ENCODE measurements around the gene PACSIN2. TPM values are rescaled to one million over a fixed set of nuclear protein-coding genes. Genes with fewer than 3 reads are reported as not detected.
"Not testable (repeated sequence)": the region's sequence is repeated elsewhere in the genome, so short reads cannot be mapped to it uniquely, and the experiment has no call there.

PACSIN2 gene
- total RNA-seq, 4 donors from 2014 or later = 75.4 to 90.1 (median 87.9) TPM

DNA sequence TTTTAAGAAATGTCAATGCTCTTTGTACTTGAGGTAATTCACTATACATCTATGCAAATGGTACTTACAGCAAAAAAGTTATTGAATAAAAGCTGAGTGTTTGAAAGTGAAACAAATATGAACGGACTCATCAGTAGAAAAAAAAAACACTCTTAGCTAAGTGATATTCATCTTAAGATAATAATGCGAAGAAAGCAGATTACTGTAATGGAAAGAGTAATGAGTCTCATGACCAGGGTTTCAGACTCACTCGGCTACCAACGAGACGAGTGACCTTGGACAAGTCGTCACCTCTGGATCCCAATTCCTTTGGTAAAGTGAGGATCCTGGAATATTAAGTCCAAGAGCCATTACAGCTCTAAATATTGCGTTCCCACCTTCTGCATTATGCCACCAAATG is 57.0 kb downstream of the PACSIN2 start:
- peak overlapping the region in 2 of 3 donors; percentile 12 to 15 for H3K27ac ChIP-seq
- intact Hi-C loops (cut with DNase I) = no loop called here
- H3K36me3 ChIP-seq = no peaks in the 10 kb centered on the region
- H3K4me3 ChIP-seq (replicated peaks in 1 of 3) = no peak overlapping the region
- H3K4me1 ChIP-seq = peaks cover 40 to 52% of the 10 kb centered on the region in 2 donors
- DNase-seq = no peak
- no peaks in the 10 kb centered on the region for H3K27me3 ChIP-seq
- TF ChIP-seq POLR2A (IDR thresholded peaks at IDR 0.05) = no peak
- TF ChIP-seq, protein P1, sequence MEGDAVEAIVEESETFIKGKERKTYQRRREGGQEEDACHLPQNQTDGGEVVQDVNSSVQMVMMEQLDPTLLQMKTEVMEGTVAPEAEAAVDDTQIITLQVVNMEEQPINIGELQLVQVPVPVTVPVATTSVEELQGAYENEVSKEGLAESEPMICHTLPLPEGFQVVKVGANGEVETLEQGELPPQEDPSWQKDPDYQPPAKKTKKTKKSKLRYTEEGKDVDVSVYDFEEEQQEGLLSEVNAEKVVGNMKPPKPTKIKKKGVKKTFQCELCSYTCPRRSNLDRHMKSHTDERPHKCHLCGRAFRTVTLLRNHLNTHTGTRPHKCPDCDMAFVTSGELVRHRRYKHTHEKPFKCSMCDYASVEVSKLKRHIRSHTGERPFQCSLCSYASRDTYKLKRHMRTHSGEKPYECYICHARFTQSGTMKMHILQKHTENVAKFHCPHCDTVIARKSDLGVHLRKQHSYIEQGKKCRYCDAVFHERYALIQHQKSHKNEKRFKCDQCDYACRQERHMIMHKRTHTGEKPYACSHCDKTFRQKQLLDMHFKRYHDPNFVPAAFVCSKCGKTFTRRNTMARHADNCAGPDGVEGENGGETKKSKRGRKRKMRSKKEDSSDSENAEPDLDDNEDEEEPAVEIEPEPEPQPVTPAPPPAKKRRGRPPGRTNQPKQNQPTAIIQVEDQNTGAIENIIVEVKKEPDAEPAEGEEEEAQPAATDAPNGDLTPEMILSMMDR (IDR thresholded peaks at IDR 0.05) = no peak
- 75 to 86% methylated on average over 7 of the region's 7 CpGs for WGBS, 2 donors
- H3K9me3 ChIP-seq = no peaks in the 10 kb centered on the region

DNA sequence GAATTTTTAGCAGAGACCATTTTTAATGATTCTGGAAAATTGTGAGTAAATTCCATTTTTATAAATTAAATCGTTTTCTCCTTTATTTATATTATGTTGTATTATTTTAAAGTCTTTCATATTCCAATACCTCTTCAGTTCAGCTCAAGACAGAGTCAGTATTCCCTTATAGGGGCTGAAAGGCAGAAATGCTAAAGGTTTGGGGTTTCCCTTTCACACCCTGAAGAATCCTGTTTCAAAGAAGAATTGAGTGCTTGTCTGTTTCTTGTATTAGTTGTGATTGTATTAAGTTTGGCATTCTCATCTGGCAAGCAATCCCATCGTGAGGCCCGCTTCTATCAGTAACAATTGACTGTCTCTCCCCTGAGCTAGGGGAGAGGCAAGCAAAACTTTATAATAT is 57.4 kb downstream of the PACSIN2 start:
- peaks cover 36 to 48% of the 10 kb centered on the region in 2 donors for H3K4me1 ChIP-seq
- no peaks in the 10 kb centered on the region for H3K36me3 ChIP-seq
- TF ChIP-seq, protein P1 (IDR thresholded peaks at IDR 0.05) = no peak
- no peak for TF ChIP-seq POLR2A (IDR thresholded peaks at IDR 0.05)
- intact Hi-C loops (cut with DNase I) = no loop called here
- no peak overlapping the region for H3K4me3 ChIP-seq (replicated peaks in 1 of 3)
- H3K9me3 ChIP-seq = no peaks in the 10 kb centered on the region
- no peak for DNase-seq
- 79 to 85% methylated on average over 3 of the region's 3 CpGs for WGBS, 2 donors
- peak overlapping the region in 1 of 3 donors; percentile 15 for H3K27ac ChIP-seq
- H3K27me3 ChIP-seq = no peaks in the 10 kb centered on the region

DNA sequence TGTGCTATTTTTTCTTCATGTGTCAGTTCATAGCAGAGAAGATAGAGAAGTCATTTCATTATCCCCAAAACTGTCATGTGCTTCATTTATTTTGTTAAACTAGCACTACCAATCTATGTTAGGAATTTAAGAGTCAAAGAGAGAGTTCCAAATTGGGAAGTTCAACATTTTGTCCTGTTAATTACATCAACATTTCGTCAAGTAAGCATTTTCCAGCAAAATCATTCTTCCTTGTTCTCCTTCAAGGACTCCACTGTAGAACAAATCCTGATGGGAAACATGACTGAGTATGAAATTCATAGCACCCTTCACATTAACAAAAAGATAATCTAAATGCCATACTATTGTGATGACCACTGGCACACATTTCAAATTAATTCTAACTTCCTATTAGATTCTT is 59.1 kb downstream of the PACSIN2 start:
- WGBS, 2 donors = 93% methylated on average over 1 of the region's 1 CpG
- no peak overlapping the region for H3K4me3 ChIP-seq (replicated peaks in 1 of 3)
- no peaks in the 10 kb centered on the region for H3K9me3 ChIP-seq
- intact Hi-C loops (cut with DNase I) = no loop called here
- H3K27me3 ChIP-seq = no peaks in the 10 kb centered on the region
- peaks cover 24 to 44% of the 10 kb centered on the region in 2 donors for H3K4me1 ChIP-seq
- TF ChIP-seq POLR2A (IDR thresholded peaks at IDR 0.05) = no peak
- TF ChIP-seq, protein P1 (IDR thresholded peaks at IDR 0.05) = no peak
- H3K36me3 ChIP-seq = no peaks in the 10 kb centered on the region
- DNase-seq = no peak
- no peak overlapping the region for H3K27ac ChIP-seq

DNA sequence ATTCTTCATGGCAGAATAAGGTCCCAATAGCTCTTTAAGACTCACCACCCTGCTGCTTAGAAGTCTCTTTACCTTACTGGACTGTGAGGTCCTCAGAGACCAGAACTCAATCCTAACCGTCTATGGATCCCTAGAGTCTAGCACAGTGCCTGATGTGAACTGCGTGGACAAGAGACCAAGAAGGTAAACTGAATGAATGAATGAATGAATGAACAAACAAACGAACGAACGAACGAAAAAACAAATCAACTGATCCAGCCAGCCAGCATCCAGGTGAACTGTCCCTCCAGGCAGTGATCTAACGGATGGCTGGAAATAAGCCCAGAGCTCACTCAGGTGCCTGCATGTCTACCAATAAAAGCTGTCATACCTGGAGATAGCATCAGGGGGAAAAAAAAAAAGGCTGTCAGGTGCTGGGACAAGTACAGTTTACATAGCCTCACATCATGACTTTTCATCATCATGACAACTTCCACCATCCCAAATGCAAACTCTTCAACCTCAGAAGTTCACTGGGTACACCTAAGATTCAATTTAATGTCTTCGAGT is 59.8 kb downstream of the PACSIN2 start:
- Histone ChIP-seq H3K27ac (no peak overlapping the region), H3K27me3 (no peaks in the 10 kb centered on the region), H3K4me3 (replicated peaks in 1 of 3) (no peak overlapping the region), H3K4me1 (peaks cover 19 to 37% of the 10 kb centered on the region in 2 donors), H3K9me3 (no peaks in the 10 kb centered on the region), H3K36me3 (no peaks in the 10 kb centered on the region)
- TF ChIP-seq, protein P1 (IDR thresholded peaks at IDR 0.05) = no peak
- TF ChIP-seq POLR2A (IDR thresholded peaks at IDR 0.05) = no peak
- WGBS, 2 donors = 95 to 97% methylated on average over 8 of the region's 8 CpGs
- intact Hi-C loops (cut with DNase I) = no loop called here
- no peak for DNase-seq

DNA sequence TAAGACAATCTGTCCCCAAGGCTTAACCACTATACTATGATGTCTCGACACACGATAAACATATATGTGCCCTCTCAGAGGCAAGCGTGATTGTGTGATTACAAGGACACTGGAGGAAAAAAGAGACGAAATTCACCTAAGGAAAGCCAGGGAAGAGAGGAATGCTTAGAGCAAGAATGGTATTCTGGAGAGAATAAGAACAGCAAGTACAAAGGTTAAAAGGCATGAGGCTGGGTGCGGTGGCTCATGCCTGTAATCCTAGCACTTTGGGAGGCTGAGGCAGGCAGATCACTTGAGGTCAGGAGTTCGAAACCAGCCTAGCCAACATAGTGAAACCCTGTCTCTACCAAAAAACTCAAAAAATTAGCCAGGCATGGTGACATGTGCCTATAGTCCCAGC is 61.2 kb downstream of the PACSIN2 start:
- H3K4me3 ChIP-seq (replicated peaks in 1 of 3); H3K36me3 ChIP-seq; H3K9me3 ChIP-seq; intact Hi-C loops (cut with DNase I); DNase-seq; H3K27ac ChIP-seq; H3K27me3 ChIP-seq: not testable (repeated sequence)
- H3K4me1 ChIP-seq = peaks cover 6 to 33% of the 10 kb centered on the region in 2 donors
- 93 to 95% methylated on average over 6 of the region's 6 CpGs for WGBS, 2 donors

Measured in thyroid gland (tissue), 4 donors.